ENCODE measurements around the gene PSMB4. TPM values are rescaled to one million over a fixed set of nuclear protein-coding genes. Genes with fewer than 3 reads are reported as not detected.
"Not testable (repeated sequence)": the region's sequence is repeated elsewhere in the genome, so short reads cannot be mapped to it uniquely, and the experiment has no call there.

Gene PSMB4
- total RNA-seq (211 TPM), polyA plus RNA-seq (ENCODE audit: insufficient read depth in 1 of 8, insufficient read length in 8 of 8, low replicate concordance in 1 of 8) (100 to 1,000 TPM; 158 to 193 (median 184) TPM)
- long read RNA-seq, donor 1, transcript PSMB4-201 (7 exons, 964 nt) = major isoform, 49 of 110 reads
- long read RNA-seq, donor 1, partial matches to known transcripts = 56 of 110 reads
- long read RNA-seq, donor 1, other reads (novel, unspliced or antisense) = 0 of 110 reads
- long read RNA-seq, donor 2, transcript PSMB4-201 (7 exons, 964 nt) = major isoform, 10 of 12 reads
- long read RNA-seq, donor 2, partial matches to known transcripts = 0 of 12 reads
- long read RNA-seq, donor 2, other reads (novel, unspliced or antisense) = 0 of 12 reads
- long read RNA-seq, donor 3, transcript PSMB4-204 (2 exons, 2,067 nt) = minor isoform, 8 of 256 reads
- long read RNA-seq, donor 3, transcript PSMB4-201 (7 exons, 964 nt) = major isoform, 86 of 256 reads
- long read RNA-seq, donor 3, partial matches to known transcripts = 155 of 256 reads
- long read RNA-seq, donor 3, other reads (novel, unspliced or antisense) = 0 of 256 reads
- long read RNA-seq, donor 4, transcript PSMB4-201 (7 exons, 964 nt) = major isoform, 24 of 57 reads
- long read RNA-seq, donor 4, partial matches to known transcripts = 22 of 57 reads
- long read RNA-seq, donor 4, other reads (novel, unspliced or antisense) = 0 of 57 reads
- long read RNA-seq, donor 5, transcript PSMB4-202 (3 exons, 665 nt) = minor isoform, 15 of 502 reads
- long read RNA-seq, donor 5, transcript PSMB4-204 (2 exons, 2,067 nt) = minor isoform, 11 of 502 reads
- long read RNA-seq, donor 5, transcript PSMB4-201 (7 exons, 964 nt) = major isoform, 182 of 502 reads
- long read RNA-seq, donor 5, transcript PSMB4-206 (3 exons, 986 nt) = minor isoform, 14 of 502 reads
- long read RNA-seq, donor 5, partial matches to known transcripts = 278 of 502 reads
- long read RNA-seq, donor 5, other reads (novel, unspliced or antisense) = 0 of 502 reads
- long read RNA-seq, donor 6, transcript PSMB4-204 (2 exons, 2,067 nt) = minor isoform, 9 of 346 reads
- long read RNA-seq, donor 6, transcript PSMB4-202 (3 exons, 665 nt) = minor isoform, 14 of 346 reads
- long read RNA-seq, donor 6, transcript PSMB4-206 (3 exons, 986 nt) = minor isoform, 7 of 346 reads
- long read RNA-seq, donor 6, transcript PSMB4-201 (7 exons, 964 nt) = major isoform, 128 of 346 reads
- long read RNA-seq, donor 6, partial matches to known transcripts = 176 of 346 reads
- long read RNA-seq, donor 6, other reads (novel, unspliced or antisense) = 7 of 346 reads
- long read RNA-seq, donor 7, transcript PSMB4-201 (7 exons, 964 nt) = major isoform, 76 of 228 reads
- long read RNA-seq, donor 7, transcript PSMB4-207 (4 exons, 811 nt) = minor isoform, 7 of 228 reads
- long read RNA-seq, donor 7, transcript PSMB4-202 (3 exons, 665 nt) = minor isoform, 10 of 228 reads
- long read RNA-seq, donor 7, transcript PSMB4-204 (2 exons, 2,067 nt) = minor isoform, 10 of 228 reads
- long read RNA-seq, donor 7, partial matches to known transcripts = 121 of 228 reads
- long read RNA-seq, donor 7, other reads (novel, unspliced or antisense) = 0 of 228 reads
- long read RNA-seq, donor 8, transcript PSMB4-204 (2 exons, 2,067 nt) = minor isoform, 7 of 114 reads
- long read RNA-seq, donor 8, transcript PSMB4-201 (7 exons, 964 nt) = major isoform, 42 of 114 reads
- long read RNA-seq, donor 8, transcript PSMB4-202 (3 exons, 665 nt) = minor isoform, 8 of 114 reads
- long read RNA-seq, donor 8, partial matches to known transcripts = 54 of 114 reads
- long read RNA-seq, donor 8, other reads (novel, unspliced or antisense) = 0 of 114 reads
- long read RNA-seq, donor 9, transcript PSMB4-204 (2 exons, 2,067 nt) = minor isoform, 12 of 172 reads
- long read RNA-seq, donor 9, transcript PSMB4-202 (3 exons, 665 nt) = minor isoform, 8 of 172 reads
- long read RNA-seq, donor 9, transcript PSMB4-206 (3 exons, 986 nt) = minor isoform, 9 of 172 reads
- long read RNA-seq, donor 9, transcript PSMB4-201 (7 exons, 964 nt) = major isoform, 66 of 172 reads
- long read RNA-seq, donor 9, partial matches to known transcripts = 72 of 172 reads
- long read RNA-seq, donor 9, other reads (novel, unspliced or antisense) = 0 of 172 reads
- long read RNA-seq, donor 10, transcript PSMB4-202 (3 exons, 665 nt) = minor isoform, 7 of 231 reads
- long read RNA-seq, donor 10, transcript PSMB4-206 (3 exons, 986 nt) = minor isoform, 9 of 231 reads
- long read RNA-seq, donor 10, transcript PSMB4-204 (2 exons, 2,067 nt) = minor isoform, 14 of 231 reads
- long read RNA-seq, donor 10, transcript PSMB4-201 (7 exons, 964 nt) = major isoform, 127 of 231 reads
- long read RNA-seq, donor 10, partial matches to known transcripts = 71 of 231 reads
- long read RNA-seq, donor 10, other reads (novel, unspliced or antisense) = 0 of 231 reads
- long read RNA-seq, donor 11, transcript PSMB4-202 (3 exons, 665 nt) = minor isoform, 7 of 158 reads
- long read RNA-seq, donor 11, transcript PSMB4-204 (2 exons, 2,067 nt) = minor isoform, 8 of 158 reads
- long read RNA-seq, donor 11, transcript PSMB4-201 (7 exons, 964 nt) = major isoform, 55 of 158 reads
- long read RNA-seq, donor 11, partial matches to known transcripts = 85 of 158 reads
- long read RNA-seq, donor 11, other reads (novel, unspliced or antisense) = 0 of 158 reads

- peak; percentile 99 for DNase-seq
- H3K27me3 ChIP-seq (ENCODE audit: control insufficient read depth, insufficient read depth, low read length) = no peaks in the 10 kb centered on the region
- H3K36me3 ChIP-seq (ENCODE audit: control insufficient read depth, insufficient read depth, low read length) = peaks cover 32% of the 10 kb centered on the region
- H3K4me1 ChIP-seq (ENCODE audit: control insufficient read depth, insufficient read depth, low read length) = peaks cover 10% of the 10 kb centered on the region
- peak within 1 kb of the TSS; percentile 90 for H3K4me3 ChIP-seq (ENCODE audit: low read length)
- no peaks in the 10 kb centered on the region for H3K9me3 ChIP-seq (replicated peaks; ENCODE audit: control insufficient read depth, low read depth, low read length)
- 0% methylated on average over 54 of the region's 63 CpGs for WGBS (ENCODE audit: insufficient coverage)
- peak within 1 kb of the TSS; percentile 94 for H3K27ac ChIP-seq (ENCODE audit: low read length)
Measured at GRCh38 chr1:151399324-151400171, at the start of gene PSMB4. TSS of gene PSMB4 (plus strand) at chr1:151399573. CDS start at chr1:151399588, 15 bp downstream.

- DNase-seq; H3K9me3 ChIP-seq (replicated peaks; ENCODE audit: control insufficient read depth, low read depth, low read length); H3K27ac ChIP-seq (ENCODE audit: low read length); H3K36me3 ChIP-seq (ENCODE audit: control insufficient read depth, insufficient read depth, low read length); H3K4me3 ChIP-seq (ENCODE audit: low read length); H3K27me3 ChIP-seq (ENCODE audit: control insufficient read depth, insufficient read depth, low read length): not testable (repeated sequence)
- 73% methylated on average over 2 of the region's 9 CpGs for WGBS (ENCODE audit: insufficient coverage)
- H3K4me1 ChIP-seq (ENCODE audit: control insufficient read depth, insufficient read depth, low read length) = peaks cover 15% of the 10 kb centered on the region
Measured at GRCh38 chr1:151350323-151350722, 49.0 kb upstream of the PSMB4 start.

- Histone ChIP-seq H3K27me3 (ENCODE audit: control insufficient read depth, insufficient read depth, low read length) (no peaks in the 10 kb centered on the region), H3K9me3 (replicated peaks; ENCODE audit: control insufficient read depth, low read depth, low read length) (peaks cover 8% of the 10 kb centered on the region), H3K36me3 (ENCODE audit: control insufficient read depth, insufficient read depth, low read length) (no peaks in the 10 kb centered on the region), H3K27ac (ENCODE audit: low read length) (no peak overlapping the region), H3K4me1 (ENCODE audit: control insufficient read depth, insufficient read depth, low read length) (peaks cover 4% of the 10 kb centered on the region), H3K4me3 (ENCODE audit: low read length) (no peak overlapping the region)
- 92% methylated on average over 2 of the region's 6 CpGs for WGBS (ENCODE audit: insufficient coverage)
- DNase-seq = no peak
Measured at GRCh38 chr1:151352021-151352718, 47.2 kb upstream of the PSMB4 start.

GRCh38 chr1:151356696-151357095 lies 42.7 kb upstream of the PSMB4 start:
- no peaks in the 10 kb centered on the region for H3K4me1 ChIP-seq (ENCODE audit: control insufficient read depth, insufficient read depth, low read length)
- no CpG with 5 or more reads among the region's 2 CpGs for WGBS (ENCODE audit: insufficient coverage)
- no peak for DNase-seq
- peaks cover 6% of the 10 kb centered on the region for H3K9me3 ChIP-seq (replicated peaks; ENCODE audit: control insufficient read depth, low read depth, low read length)
- H3K27ac ChIP-seq (ENCODE audit: low read length) = no peak overlapping the region
- H3K4me3 ChIP-seq (ENCODE audit: low read length) = no peak overlapping the region
- H3K36me3 ChIP-seq (ENCODE audit: control insufficient read depth, insufficient read depth, low read length) = no peaks in the 10 kb centered on the region
- no peaks in the 10 kb centered on the region for H3K27me3 ChIP-seq (ENCODE audit: control insufficient read depth, insufficient read depth, low read length)

DNA sequence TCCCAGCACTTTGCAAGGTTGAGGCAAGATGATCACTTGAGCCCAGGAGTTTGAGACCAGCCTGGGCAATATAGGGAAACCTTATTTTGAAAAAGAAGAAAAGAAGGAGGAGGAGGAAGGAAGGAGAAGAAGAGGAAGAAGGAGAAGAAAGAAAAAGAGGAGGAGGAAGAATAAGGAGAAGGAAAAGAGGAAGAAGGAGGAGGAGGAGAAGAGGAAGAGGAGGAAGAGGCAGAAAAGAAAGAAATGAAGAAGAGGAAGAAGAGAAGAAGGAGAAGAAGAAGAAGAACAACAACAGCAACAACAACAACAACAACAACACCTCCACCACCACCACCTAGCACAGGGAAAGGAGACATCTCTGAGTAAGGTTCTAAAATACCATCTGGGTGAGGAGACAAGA lies 37.5 kb upstream of the PSMB4 start:
- H3K4me3 ChIP-seq (ENCODE audit: low read length) = no peak overlapping the region
- peaks cover 10% of the 10 kb centered on the region for H3K9me3 ChIP-seq (replicated peaks; ENCODE audit: control insufficient read depth, low read depth, low read length)

DNA sequence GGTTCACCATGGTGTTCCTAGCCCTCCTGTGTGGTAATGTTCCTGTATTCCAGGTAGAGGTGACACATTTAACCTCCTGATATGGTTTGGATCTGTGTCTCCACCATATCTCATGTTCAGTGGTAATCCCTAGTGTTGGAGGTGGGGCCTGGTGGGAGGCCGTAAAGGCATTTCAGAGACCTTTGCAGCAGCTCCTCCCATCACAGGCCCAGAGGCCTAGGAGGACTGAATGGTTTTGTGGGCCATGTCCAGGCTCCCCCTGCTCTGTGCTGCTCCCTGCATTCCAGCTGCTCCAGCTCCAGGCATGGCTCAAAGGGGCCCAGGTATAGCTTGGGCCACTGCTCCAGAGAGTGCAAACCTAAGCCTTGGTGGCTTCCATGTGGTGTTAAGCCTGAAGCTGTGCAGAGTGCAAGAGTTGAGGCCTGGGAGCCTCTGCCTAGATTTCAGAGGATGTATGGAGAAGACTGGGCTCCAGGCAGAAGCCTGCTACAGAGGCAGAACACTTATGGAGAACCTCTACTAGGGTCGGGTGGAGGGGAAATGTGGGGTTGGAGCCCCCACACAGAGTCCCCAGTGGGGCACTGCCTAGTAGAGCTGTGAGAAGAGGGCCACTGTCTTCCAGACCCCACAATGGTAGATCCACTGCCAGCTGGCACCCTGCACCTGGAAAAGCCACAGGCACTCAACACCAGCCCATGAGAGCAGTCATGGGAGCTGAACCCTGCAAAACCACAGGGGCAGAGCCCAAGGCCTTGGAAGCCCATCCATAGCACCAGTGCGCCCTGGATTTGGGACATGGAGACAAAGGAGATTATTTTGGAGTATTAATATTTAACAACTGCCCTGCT lies 36.8 kb upstream of the PSMB4 start:
- H3K4me1 ChIP-seq (ENCODE audit: control insufficient read depth, insufficient read depth, low read length) = no peaks in the 10 kb centered on the region
- DNase-seq = no peak
- no peaks in the 10 kb centered on the region for H3K27me3 ChIP-seq (ENCODE audit: control insufficient read depth, insufficient read depth, low read length)
- peaks cover 29% of the 10 kb centered on the region for H3K36me3 ChIP-seq (ENCODE audit: control insufficient read depth, insufficient read depth, low read length)
- no peak overlapping the region for H3K27ac ChIP-seq (ENCODE audit: low read length)
- no peak overlapping the region for H3K4me3 ChIP-seq (ENCODE audit: low read length)
- peaks cover 10% of the 10 kb centered on the region for H3K9me3 ChIP-seq (replicated peaks; ENCODE audit: control insufficient read depth, low read depth, low read length)
- 85% methylated on average over 2 of the region's 3 CpGs for WGBS (ENCODE audit: insufficient coverage)

More for the DNA sequence above, 37.5 kb upstream of the PSMB4 start:
- Histone ChIP-seq H3K36me3 (ENCODE audit: control insufficient read depth, insufficient read depth, low read length) (peaks cover 27% of the 10 kb centered on the region), H3K4me1 (ENCODE audit: control insufficient read depth, insufficient read depth, low read length) (no peaks in the 10 kb centered on the region), H3K27ac (ENCODE audit: low read length) (no peak overlapping the region), H3K27me3 (ENCODE audit: control insufficient read depth, insufficient read depth, low read length) (no peaks in the 10 kb centered on the region)
- no peak for DNase-seq

DNA sequence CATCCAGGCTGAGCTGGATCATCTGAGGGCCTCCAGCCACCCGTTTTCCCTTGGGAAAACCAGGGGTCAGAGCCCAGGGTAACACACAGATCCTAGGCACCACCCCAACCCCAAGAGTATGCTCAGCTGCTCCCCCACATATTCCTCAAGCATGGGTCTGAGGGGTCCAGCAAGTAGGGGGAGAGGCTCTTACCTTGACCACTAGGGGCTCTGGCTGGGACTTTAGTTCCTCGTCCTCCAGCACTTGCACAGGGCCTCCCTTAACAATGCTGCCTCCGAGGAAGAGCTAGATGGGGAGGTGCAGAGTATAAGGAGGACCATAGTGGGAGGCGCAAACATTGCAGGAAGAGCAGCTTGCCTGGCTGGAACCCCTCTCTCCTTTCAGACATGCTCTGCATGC lies 34.4 kb upstream of the PSMB4 start:
- no peaks in the 10 kb centered on the region for H3K27me3 ChIP-seq (ENCODE audit: control insufficient read depth, insufficient read depth, low read length)
- H3K4me3 ChIP-seq (ENCODE audit: low read length) = no peak overlapping the region
- H3K4me1 ChIP-seq (ENCODE audit: control insufficient read depth, insufficient read depth, low read length) = peaks cover 14% of the 10 kb centered on the region
- peaks cover 10% of the 10 kb centered on the region for H3K9me3 ChIP-seq (replicated peaks; ENCODE audit: control insufficient read depth, low read depth, low read length)
- H3K36me3 ChIP-seq (ENCODE audit: control insufficient read depth, insufficient read depth, low read length) = peaks cover 40% of the 10 kb centered on the region
- H3K27ac ChIP-seq (ENCODE audit: low read length) = no peak overlapping the region
- 83% methylated on average over 2 of the region's 4 CpGs for WGBS (ENCODE audit: insufficient coverage)
- DNase-seq = no peak

Measured in muscle of leg (tissue), 16 donors.